AG09309 (cell line): ENCODE results near the gene AQP12A.
"Not testable (repeated sequence)": the region's sequence is repeated elsewhere in the genome, so short reads cannot be mapped to it uniquely, and the experiment has no call there.

Source experiments
- DNase-seq: peaks from one replicate; pipeline ENCODE4 v3.0.0-alpha.2; 2010; ENCODE audit warnings: low read depth
- H3K4me3 ChIP-seq: 2 replicates; pipeline ENCODE4 v1.5.1; 2011; ENCODE audit warnings: mild to moderate bottlenecking, low read depth, low read length, moderate library complexity; ENCODE audit not compliant: control insufficient read depth
- TF ChIP-seq, protein P1 (sequence below): IDR thresholded peaks from 2 replicates; pipeline ENCODE4 v1.5.1; 2011; ENCODE audit warnings: mild to moderate bottlenecking, low read depth, low read length, inconsistent platforms; ENCODE audit not compliant: insufficient read depth, control insufficient read depth; ENCODE audit errors: missing control alignments

The AQP12A gene

DNA sequence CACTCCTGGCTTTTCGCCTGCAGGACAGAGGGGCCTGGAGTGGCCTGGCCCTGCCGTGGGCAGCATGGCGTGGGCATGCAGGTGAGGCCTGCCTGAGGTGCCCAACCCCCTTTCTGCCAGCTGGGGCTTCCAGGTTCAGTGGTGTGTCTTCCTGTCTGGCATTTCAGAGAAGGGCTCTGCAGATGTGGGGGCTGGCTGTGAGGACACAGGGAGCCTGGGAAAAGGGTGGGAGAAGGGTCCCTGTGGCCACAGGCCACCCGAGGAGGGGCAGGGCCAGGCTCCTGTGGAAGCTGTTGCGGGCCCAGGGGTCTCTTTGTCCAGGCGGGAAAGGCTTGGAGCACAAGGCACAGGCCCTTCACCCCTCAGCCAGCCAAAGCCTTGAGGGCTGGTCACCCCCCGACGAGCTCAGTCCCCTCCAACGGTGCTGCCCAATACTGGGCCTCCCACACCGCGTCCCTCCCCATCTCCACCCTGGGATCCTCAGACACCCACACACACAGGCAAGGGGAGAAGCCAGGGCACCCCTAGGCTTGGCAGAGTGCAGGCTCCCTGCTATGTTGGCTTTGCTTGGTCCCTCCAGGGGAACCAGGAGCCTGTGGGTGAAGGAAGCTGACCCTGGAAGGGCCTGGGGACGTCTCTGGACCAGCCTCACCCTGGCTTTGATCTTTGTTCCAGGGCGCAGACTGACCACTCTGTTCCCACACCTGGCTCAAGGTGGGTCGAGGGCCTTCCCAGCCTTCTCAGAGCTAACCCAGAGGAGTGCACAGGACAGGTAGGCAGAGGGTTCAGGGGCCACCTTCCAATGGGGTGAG, 3.7 kb upstream of the AQP12A start:
- H3K4me3 ChIP-seq = no peak overlapping the region
- no peak for DNase-seq
- TF ChIP-seq, protein P1, sequence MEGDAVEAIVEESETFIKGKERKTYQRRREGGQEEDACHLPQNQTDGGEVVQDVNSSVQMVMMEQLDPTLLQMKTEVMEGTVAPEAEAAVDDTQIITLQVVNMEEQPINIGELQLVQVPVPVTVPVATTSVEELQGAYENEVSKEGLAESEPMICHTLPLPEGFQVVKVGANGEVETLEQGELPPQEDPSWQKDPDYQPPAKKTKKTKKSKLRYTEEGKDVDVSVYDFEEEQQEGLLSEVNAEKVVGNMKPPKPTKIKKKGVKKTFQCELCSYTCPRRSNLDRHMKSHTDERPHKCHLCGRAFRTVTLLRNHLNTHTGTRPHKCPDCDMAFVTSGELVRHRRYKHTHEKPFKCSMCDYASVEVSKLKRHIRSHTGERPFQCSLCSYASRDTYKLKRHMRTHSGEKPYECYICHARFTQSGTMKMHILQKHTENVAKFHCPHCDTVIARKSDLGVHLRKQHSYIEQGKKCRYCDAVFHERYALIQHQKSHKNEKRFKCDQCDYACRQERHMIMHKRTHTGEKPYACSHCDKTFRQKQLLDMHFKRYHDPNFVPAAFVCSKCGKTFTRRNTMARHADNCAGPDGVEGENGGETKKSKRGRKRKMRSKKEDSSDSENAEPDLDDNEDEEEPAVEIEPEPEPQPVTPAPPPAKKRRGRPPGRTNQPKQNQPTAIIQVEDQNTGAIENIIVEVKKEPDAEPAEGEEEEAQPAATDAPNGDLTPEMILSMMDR = no peak

DNA sequence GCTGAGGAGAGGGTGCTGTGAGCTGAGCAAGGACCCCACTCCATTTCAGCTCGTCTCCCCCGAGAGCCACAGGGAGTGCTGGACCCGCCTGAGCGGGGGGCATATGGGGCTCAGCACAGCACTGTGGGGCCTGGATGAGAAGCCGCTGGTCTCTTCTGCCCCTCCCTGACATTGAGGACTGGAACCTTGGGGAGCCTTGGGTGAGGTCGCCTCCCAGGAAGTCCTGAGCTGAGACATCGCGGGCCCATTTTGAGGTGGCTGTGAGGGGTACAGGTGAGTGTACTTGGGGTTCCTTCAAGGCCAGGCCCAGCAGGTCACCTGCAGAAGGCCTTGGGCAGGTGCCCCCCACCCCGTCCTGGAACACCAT, 3.1 kb upstream of the AQP12A start:
- no peak for DNase-seq
- H3K4me3 ChIP-seq = no peak overlapping the region
- TF ChIP-seq, protein P1 = no peak

DNA sequence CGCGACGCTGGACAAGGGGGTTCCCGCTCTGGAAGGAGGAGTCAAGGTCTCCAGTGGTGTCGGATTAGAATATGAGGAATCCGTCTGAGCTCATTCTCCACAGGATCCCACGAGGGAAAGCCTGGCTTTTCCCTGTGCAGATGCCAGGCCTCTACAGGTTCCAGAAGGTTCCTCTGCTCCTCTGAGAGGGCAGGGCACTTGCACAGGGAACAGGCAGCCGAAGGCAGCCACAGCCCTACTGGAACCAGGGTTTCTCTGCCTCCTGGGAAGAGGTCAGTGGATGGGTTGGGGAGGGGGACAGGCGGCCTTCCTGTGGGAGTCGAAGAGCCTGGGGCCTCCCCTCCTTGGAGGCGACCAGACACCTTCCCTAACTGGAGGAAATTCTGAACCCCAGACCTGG, 1.7 kb upstream of the AQP12A start:
- TF ChIP-seq, protein P1 = no peak
- DNase-seq = no peak
- H3K4me3 ChIP-seq = no peak overlapping the region

DNA sequence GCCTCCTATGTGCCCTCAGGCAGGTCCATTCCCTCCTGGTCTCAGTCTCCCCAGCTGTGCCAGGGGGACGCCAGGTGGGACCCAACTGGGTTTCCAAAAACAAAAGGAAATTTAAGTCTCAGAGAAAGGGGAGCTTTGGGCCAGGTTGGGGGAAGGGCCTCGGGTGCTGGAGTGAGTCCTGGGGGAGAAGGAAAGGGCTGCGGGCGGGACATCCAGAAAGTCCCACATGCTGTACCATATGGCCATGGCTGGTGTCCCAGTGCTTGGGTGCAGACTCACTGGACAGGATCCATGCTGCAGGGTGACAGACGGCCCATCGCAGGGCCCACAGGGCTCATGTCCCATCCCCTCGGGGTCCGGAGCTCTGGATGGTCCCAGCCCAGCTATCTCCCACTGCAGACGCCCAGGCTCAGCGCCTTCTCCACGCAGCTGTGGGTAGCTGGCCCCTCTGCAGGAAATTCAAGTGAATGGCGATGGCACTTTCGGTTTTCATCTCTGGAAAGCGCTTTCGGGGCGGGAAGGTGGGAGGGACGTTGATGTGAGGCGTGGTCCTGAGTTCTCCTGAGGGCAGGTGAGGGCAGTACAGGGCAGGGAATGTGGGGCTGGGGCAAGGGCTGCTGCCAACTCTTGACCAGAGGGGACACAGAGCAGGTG, 1.1 kb upstream of the AQP12A start:
- not testable (repeated sequence) for DNase-seq

DNA sequence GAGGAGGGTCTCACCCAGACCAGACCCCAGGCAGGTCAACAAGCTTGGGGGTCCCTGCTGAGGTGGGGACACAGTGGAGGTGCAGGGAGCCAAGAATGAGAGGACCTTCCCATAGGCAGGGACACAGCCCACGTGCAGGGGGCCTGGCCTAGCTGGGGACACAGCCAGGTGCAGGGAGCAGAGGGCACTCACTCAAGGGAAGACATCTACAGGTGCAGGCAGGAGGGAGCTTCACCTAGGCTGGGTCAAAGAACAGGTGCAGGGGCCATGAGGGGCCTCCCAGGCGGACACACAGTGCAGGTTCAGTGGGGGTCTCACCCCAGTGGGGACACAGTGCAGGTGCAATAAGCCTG, 615 bp upstream of the AQP12A start:
- not testable (repeated sequence) for H3K4me3 ChIP-seq, DNase-seq

More for the DNA sequence above, 1.1 kb upstream of the AQP12A start:
- not testable (repeated sequence) for H3K4me3 ChIP-seq

DNA sequence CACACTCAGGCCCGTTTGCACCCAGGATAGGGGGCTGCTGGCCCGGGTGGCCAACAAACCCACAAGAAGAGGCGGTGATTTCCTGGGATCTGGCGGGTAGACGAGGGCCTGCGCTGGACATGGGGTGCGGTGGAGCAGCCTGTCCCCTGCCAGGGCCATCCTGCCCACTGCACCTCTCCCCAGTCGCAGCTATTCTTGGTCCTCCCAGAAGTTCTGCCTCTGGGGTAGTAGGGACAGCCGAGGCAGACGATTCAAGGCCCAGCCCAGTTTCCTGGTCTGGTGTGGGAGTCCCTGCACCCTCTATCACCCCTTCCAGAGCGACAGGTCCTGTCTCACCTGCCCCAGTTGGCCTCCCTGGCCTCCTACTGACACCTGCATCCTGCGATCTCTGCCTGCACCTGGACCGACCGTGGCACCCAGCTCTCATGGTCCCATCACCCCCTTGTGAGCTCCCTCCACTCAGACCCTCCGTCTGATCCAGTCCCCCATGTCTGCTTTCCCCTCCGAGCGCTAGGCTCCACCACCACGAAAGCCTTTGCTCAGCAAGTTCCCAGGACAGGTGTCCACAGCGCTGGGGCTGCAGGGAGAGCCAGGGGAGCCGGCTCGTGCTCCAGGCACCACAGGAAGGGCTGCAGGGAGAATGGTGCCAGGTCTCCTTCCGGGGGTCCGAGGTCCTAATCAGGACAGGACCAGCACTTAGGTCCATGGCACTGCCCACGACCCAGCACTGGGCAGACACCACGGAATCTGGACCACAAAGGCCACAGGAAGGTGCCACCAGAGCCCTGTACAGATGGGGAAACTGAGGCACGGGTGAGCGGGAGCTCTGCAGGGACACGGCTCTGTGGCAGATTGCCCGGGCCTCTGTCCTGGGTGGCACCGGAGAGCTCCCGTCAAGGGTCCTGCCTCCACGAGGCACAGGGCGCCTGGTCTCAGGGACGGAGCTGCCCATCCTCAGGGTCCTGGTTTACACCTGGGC, 1.2 kb downstream of the AQP12A start:
- H3K4me3 ChIP-seq, DNase-seq: not testable (repeated sequence)

DNA sequence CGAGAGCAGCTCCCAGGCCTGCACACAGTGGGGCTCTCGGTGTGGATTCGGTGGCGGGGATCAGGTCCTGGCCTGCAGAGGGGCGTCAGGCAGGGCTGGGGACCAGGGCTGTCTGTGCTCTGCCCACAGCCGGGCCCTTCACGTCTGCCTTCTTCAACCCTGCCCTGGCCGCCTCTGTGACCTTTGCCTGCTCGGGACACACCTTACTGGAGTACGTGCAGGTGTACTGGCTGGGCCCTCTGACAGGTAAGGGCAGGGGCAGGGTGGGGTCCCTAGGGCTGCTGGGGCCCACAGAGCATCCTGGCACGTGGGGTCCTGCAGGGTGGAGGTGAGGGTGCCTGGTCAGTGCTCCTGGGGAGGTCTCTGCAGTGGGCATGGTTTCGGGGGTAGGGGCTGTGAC, 2.6 kb downstream of the AQP12A start:
- H3K4me3 ChIP-seq, DNase-seq: not testable (repeated sequence)

DNA sequence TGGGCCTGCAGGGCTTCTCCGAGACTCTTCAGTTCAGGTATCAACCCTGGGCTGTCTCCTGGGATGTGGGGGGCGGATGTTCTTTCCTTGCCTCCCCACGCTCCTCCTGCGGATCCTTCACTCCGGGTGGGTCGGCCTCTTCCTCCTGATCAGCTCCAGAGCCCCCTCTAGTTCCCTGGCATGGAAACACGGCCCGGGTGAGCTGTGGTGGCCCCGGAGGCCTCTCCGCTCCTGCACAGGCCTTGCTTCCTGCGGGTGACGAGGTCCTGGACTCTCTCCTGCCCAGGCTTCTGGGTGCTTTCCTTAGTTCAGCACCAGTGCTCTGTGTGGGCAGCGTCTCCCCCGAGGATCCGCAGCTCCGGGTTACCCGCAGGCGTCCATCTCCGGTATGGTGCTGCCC, 3.9 kb downstream of the AQP12A start:
- DNase-seq, H3K4me3 ChIP-seq: not testable (repeated sequence)

DNA sequence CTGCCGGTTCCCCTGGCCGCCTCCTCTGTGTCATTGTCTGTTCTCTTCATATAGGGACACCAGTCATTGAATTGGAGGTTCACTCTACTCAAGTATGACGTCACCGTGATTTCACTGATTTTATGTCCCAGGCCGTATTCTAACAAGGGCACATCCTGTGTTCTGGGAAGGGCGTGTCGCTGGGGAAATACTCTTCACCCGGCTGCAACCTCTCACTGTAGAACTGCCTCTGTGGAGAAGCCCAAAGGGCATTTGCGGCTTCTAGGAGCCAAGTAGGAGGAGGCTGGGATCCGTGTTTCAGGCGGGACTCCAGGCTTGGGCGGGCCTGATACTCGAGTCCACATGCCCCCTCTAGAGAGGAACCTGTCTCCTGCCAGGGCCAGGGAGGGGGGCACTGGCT, 4.8 kb downstream of the AQP12A start:
- not testable (repeated sequence) for DNase-seq, H3K4me3 ChIP-seq

DNA sequence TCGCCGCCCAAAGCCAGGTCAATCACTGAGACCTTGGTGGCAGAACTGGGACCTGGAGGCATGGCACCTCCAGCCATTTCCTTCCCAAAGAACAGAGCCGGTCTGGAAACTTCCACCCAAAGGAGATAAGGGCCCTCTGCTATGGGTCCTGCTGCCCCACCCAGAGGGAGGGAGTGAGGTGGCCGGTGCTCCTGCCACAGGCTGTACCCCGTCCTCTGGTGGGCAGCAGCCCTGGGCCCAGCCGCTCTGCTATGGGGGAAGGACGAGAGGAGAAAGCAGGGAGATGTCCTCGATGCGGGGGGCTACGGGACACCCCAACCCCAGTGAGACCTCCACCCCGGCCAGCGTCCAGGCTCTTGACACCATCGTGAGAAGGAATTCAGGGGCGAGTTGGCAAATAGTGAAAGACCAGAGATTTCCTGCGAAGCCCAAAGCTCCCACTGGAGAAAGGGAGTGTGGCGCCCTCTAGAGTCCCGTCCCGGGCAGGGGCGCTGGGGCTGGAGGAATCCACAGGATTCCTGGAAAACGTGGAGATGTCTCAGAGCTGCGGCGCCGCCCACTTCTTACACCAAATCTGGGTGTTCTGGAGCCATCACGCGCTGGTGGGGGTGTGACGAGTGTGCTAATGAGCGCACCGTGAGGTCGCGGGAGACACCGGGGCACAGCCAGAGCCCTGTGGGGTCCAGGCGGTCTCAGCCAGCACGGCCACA, 7.3 kb downstream of the AQP12A start:
- H3K4me3 ChIP-seq, DNase-seq: not testable (repeated sequence)

DNA sequence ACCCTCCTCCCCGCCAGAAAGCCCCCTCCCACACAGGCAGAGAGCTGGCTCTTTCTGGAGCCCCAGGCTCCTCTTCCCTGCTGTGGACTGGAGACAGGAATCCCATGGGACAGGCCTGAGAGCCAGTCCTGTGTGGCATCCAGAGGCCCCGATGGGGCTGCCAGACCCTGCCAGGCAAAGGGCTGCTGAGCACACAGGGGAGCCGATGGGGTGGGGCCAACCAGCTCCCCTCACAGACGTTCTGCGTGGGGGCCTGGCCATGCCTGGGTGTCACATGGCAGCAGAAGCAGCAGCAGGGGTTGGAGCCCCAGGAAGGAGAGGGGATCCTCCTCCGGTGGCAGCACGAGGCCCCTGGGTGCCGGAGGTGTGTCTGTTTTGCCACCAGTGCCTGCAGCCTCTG, 8.2 kb downstream of the AQP12A start:
- DNase-seq, H3K4me3 ChIP-seq: not testable (repeated sequence)

DNA sequence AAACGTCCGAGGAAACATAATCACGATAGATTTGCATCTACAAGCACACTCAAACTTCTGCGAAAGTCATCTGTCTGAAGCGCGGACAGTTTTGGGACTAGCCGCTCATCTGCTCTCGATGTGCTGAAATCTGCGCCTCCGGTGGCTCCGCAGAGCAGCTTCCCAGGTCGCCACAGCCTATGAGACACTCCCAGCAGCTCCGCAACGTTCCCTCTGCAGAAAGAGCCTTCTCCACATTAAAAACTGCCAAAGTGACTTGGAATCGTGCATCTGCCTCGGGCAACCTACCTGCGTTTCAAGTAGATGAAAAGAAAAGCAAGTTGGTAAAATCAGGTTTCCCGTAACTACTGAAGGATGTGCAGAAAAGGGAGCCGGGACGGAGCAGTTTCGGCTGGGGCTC, 8.9 kb downstream of the AQP12A start:
- DNase-seq, H3K4me3 ChIP-seq: not testable (repeated sequence)
